ENCODE measurements around the gene SENP3.

DNA sequence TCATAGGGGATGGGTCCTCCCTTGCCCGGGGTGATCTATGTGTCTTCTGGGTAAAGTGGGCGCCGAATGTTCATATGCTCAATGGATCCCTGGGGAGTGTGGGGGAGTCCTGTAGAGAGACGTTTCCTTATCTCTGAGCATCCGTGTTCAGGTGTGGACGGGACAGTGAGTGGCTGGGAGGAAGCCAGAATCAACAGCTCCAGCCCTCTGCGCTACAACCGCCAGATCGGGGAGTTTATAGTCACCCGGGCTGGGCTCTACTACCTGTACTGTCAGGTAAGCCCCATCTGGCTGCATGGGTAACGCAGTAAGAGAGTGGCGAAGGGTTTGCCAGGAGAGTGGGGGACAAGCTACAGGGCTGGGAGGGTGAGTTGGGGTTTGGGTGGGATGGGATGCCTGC lies 5.1 kb upstream of the SENP3 start:
- TF ChIP-seq POLR2A (IDR thresholded peaks at IDR 0.05; ENCODE audit: low read depth, low read length) (no peak), POLR2AphosphoS5 (IDR thresholded peaks at IDR 0.05; ENCODE audit: low read depth, low read length) (no peak)

Data from GM12892 (cell line).